Activated T-cell treated with anti-CD3 and anti-CD28 coated beads for 24 hours (primary cell): ENCODE measurements around the gene JARID2.

Experiments
- DNase-seq: peaks from one replicate; pipeline ENCODE4 v3.0.0-alpha.2; 2020; ENCODE audit warnings: low read depth

The JARID2 gene

DNA sequence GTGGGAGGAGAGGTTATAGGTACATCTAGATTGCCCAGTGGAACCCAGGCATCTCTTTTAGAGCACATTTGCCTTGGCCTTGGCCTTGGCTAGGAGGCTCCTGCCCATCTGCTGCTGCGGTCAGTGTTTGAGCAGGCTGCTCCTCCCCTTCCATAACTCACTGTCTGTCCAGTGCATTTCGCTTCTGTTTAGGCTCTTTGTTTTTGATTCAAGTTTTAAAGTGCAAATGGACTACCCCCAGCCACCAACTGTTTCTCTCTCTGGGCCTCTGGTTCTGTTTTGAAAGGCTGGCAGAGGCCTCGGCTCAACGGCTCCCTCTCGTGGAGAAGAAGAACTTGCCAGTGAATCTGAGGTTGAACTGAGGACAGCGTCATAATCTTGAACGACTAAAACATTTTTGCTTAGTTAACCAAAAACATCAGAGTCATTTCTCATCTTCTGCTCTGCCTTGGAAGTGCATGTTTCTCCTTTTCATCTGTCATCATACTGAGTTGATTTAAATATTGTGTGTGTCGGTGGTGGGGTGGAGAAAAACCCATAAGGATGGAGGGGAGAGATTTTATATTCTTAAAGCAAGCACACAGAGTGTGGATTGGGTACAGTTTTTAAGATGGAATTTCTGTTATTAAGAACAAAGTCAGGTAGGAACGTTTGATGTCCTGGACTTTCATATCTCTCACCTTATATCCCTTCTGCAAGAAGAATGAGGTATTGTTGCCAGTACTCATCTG lies 245.6 kb downstream of the JARID2 start:
- DNase-seq, result peak; percentile 64

GRCh38 chr6:15491986-15492269 lies 246.1 kb downstream of the JARID2 start:
- DNase-seq, result no peak

- DNase-seq, result no peak
These were observed 247.7 kb downstream of the JARID2 start for GRCh38 chr6:15493437-15494168.

- no peak for DNase-seq
These were observed 249.6 kb downstream of the JARID2 start for GRCh38 chr6:15495375-15495901.

DNA sequence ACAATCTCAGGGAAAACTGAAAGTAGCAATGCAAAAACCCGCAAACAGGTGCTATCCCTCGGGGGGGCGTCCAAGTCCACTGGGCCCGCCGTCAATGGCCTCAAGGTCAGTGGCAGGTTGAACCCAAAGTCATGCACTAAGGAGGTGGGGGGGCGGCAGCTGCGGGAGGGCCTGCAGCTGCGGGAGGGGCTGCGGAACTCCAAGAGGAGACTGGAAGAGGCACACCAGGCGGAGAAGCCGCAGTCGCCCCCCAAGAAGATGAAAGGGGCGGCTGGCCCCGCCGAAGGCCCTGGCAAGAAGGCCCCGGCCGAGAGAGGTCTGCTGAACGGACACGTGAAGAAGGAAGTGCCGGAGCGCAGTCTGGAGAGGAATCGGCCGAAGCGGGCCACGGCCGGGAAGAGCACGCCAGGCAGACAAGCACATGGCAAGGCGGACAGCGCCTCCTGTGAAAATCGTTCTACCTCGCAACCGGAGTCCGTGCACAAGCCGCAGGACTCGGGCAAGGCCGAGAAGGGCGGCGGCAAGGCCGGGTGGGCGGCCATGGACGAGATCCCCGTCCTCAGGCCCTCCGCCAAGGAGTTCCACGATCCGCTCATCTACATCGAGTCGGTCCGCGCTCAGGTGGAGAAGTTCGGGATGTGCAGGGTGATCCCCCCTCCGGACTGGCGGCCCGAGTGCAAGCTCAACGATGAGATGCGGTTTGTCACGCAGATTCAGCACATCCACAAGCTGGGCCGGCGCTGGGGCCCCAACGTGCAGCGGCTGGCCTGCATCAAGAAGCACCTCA lies 250.7 kb downstream of the JARID2 start:
- no peak for DNase-seq

- DNase-seq, result no peak
These were observed 252.8 kb downstream of the JARID2 start for GRCh38 chr6:15498640-15499039.

DNA sequence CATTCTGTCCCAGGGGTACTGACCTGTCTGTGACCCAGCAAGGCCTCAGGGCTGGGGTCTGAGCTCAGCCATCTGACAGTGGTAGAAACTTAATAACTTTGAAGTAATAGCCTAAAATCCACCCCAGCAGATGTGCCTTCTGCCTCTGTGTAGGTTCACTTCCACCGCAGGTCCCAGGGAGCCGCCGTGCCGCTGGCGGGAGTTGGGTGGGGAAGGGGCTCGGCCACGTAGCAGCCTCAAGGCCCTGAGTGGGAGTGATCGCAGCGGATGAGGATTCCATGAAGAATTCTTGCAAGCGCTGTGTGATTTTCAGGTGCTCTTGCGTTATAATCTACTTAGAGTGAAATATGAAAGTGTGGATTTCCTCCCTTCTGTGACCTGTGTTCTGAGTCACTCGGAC lies 253.3 kb downstream of the JARID2 start:
- DNase-seq, result no peak

DNA sequence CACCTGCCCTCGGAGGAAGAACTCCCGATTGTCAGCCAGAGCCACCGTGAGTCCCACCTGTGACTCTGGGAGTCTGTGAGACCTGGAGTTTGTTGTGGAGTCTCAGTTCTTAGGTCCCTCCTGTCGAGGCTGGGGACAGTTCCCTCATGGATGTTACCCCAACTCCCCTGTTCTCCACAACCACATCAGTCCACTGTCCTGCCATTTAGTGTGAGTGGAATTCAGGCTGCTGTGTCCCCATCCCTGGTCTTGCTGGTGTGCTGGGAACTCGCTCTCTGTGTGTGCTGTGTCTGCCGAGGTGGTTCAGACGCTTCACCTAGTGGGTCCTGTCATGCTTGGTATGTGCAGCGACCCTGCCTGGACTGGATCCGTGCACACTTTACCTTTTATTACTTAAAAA lies 253.7 kb downstream of the JARID2 start:
- no peak for DNase-seq

- no peak for DNase-seq
These were observed 254.3 kb downstream of the JARID2 start for GRCh38 chr6:15500078-15500740.

GRCh38 chr6:15500901-15501825 lies 255.3 kb downstream of the JARID2 start:
- DNase-seq, result no peak

DNA sequence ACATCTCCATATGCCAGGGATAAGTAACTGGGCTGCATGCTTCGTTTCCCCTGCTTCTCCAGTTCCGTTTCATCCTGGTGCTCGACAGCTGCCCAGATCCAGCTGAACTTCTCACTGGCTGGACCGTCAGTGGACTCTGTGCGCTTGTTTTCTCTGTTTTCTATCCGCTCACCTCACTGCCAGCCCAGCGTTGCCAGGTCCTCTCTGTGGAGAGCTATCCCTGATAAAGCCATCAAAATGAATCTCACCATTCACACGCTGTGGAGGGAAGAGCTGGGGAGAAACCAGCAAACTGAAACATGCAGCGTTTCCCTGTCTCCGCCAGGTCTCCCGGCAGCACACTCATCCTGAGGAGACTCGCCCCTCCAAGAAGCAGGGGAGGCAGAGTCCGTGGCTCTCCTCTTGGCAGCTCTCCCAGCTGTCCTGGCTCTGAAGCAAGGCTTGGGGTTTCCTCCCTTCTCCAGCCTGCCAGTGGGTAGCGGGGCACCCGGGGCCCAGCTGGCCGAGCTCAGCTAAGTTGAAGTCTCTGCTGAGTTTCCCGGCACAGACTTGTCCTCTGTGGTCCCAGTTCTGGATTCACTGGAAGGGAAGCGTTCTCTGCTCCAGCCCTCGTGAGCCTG lies 256.1 kb downstream of the JARID2 start:
- DNase-seq, result no peak

DNA sequence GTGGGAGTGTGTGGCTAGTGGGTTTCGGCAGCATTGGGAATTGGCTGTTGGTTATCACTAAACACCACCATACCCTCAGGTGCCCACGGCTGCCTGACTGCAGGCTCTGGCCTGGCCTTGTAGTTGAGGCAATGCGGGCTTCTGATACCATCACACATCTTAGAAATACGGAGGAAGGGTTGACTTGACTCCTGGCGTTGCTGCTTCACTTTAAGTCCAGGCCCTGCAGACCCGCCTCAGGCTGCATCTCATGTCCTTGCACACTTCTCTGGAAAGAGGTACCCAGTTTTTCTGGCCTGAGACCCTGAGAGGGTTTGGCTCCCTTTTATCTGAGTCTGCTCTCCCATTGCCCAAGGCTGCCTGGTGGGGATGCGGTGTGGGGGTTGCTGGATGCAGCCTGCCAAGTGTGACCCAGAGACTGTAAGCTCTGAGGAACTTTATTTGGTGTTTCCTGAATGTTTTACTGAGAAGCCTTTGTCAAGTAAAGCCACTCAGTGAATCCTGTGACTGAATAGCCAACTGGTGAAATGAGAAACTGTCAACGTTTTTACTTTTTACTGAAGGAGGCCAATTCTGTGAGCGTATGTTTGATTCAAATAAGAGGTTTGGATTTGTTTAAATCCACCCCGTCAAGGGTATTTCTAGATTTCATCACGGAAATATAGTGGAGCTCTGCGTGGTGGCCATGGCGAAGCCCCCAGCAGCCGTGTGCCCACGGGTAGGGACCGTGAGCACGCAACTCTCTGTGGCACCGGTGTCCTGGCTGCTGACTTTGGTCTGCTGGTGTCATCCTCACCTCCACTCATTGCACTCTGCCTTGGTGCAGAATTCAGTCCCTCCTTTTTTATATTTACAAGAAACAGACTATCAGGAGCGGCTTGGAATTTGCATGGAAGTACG lies 256.8 kb downstream of the JARID2 start:
- no peak for DNase-seq

DNA sequence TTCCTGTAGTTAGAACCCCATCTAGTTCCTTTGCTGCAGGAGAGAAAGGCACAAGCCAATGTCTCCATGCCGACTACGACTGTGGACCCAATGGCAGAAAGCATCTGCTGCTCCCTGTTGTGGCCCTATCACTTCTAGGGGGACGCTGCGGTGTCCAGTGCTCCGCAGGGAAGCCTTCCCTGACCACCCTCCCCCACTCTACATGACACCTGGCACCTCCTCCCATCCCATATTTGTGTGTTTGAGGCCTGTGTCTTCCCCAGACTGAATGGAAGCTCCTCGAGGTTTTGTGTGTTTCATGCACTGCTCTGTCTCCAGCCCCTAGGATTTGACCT lies 257.4 kb downstream of the JARID2 start:
- DNase-seq, result no peak

DNA sequence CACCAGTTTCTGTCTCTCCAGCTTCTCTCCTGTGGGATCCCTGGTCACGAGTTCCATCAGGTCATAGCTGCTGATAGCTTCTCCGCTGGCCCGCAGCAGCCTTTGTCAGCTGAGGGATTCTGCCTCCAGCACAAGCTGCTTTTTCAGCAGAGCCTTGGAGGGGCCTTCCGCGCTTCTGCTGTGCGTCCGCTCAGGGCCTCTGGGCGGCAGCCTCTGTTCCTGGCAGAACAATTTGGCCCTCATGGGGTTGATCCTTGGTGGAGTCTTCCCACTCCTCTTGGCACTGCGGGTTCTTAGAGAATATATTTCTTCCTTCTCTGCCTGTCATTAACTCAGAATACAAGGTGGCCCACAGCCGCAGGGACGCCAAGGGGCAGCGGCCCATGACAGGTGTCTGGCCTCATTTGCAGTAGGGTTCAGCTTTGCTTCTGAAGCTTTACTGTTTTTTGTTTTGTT lies 258.2 kb downstream of the JARID2 start:
- DNase-seq, result no peak

DNA sequence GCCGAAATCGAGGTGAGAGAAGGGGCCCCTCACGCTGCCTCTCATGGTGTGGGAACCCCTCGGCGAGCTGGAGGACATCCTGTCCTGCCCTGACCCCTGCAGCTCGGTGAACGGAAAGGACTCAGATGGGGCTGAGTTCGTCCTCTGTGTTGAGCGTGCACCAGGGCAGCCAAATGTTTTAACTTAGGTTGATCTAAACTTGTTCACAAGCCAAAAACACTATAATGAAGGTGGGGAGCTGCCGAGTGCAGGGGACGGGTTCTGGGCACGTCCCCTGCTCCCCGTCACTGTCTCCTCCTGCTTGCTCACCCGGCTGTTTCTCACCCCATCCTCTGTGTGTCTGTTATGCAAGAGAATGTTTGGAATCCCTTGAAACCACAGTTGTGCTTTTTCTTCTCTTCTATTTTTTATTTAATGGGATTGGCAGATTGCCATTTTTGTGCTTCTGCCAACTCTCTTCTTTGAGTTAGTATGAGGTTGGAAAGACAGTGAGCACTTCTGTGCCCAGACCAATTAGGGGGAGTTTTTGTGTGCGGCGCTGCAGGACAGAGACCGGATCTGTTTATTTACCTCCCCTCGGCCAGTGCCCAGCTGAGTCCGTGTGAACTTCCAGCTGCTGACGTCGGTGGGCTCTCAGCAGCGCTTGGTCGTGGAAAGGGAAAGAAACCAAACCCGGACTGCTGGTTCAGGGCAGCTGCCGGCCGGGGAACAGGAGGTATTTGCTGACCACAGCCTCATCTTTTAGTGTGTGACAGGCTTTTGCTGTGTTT lies 258.9 kb downstream of the JARID2 start:
- DNase-seq, result no peak

DNA sequence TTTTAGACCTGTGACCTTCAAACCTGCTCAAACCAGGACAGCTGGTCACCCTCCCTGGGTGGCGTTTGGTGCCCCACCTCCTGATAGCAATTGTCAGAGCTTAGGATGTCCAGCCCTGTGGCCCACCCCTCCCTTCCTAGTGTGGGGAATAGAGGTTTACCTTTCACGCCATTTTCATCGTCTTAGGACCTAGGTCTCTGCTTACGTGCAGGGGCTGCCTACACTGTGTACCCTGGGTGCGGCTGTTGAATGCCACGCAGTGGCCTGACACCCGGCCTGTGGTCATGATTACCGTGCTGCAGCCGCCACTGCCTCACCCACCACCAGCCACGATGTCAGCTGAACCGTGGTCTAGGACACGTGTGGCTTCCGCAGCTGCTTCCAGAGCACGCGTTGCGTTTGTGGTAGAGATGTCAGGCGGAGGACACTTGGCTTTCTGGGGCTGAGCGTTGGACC lies 259.6 kb downstream of the JARID2 start:
- DNase-seq, result no peak

DNA sequence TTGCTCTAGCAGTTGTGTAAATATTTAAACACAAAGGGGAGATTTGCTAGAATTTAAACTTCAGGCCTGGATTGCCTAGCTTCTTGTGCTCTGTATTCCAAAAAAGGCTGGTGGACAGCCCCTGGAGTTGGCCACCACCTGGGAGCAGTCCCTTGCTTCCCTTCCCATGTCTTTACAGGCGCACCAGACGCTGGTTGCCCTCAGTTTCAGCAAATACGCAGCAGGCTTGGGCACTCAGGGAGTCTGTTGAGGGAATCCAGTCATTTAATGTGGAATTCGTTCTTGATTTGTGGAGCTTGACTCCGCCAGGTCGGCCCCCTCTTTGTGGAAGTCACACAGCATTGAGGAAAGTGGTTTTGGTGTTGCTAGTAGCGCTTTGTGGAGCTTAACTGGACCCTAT lies 260.2 kb downstream of the JARID2 start:
- DNase-seq, result no peak

DNA sequence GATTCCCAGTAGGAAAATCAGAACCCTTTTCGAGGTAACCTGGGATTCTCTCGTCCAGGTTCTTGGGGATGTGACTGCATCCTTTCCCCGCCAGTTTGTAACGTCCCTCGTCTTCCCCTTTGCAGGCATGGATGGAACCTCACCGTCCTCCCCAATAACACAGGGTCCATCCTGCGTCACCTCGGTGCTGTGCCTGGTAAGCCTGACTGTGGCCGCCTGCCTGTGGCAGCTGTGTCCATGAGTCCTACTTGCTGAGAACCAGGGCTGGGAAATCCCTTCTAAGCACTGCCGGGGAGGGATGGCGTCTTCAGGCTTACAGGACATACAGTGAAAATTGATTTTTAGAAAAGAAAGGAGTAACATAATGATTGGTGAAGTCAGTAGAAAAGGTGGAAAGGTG lies 261.4 kb downstream of the JARID2 start:
- no peak for DNase-seq

DNA sequence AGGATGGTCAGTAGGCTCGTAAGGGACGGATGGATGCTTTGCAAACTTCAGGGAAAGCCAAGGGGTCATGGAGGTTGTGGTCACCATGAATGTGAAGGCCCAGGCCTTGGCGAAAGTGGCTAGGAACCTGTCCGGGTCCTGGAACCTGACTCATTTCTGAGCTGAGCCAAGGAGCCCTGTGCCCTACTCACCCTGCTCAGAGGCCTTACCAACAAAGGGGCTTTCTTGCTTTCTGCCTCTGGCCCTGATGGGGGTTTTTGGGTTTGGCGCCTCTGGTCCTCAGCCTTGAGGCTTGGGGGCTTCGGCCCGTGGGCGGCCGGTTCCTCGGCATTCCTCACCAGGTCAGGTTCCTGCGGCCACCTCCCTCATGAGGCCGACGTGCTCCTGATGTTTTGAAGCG lies 261.9 kb downstream of the JARID2 start:
- no peak for DNase-seq
